Bladder microvascular endothelial cell (primary cell): ENCODE results near the gene UGT2A3. TPM values are rescaled to one million over a fixed set of nuclear protein-coding genes. Genes with fewer than 3 reads are reported as not detected.

ENCODE experiments used
- total RNA-seq: library from RNA; depleted of rRNA; stranded (reverse); fragments of >200 nt; gene quantifications from 2 replicates; pipeline ENCODE4 v1.2.3, GENCODE V29; 2014

UGT2A3 gene
- not detected in 2 replicates for total RNA-seq

GRCh38 chr4:68951078-68951805, at the start of gene UGT2A3:
TSS of gene UGT2A3 (minus strand) at chr4:68951804. CDS start at chr4:68951760, 44 bp downstream.

Other genes starting within 250 kb of the UGT2A3 start
- gene UGT2B10, start 135.8 kb downstream of the UGT2A3 start, total RNA-seq = not detected in 2 replicates
- not detected in 2 replicates for gene UGT2B7, start 144.7 kb upstream of the UGT2A3 start, total RNA-seq